Measurements from ENCODE around the gene DENND1B.

DNA sequence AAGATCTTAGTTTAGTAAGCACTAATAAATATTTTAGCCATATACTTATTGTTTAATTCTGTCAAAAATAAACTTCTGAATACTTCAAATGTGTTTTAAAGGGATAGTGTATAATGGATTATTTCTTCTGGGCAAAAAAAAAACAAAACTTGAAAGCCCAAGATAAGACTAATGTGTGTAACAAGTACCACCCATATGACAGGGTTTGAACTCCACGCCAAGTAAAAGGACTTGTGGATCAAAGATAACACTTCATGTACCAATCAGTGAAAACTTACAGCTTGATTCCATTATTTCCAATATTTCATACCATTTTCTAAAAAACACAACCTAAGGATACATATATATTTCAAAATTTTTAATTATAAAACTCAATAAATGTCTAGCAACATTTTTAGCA lies 59.5 kb downstream of the DENND1B start:
- TF ChIP-seq, protein P1, sequence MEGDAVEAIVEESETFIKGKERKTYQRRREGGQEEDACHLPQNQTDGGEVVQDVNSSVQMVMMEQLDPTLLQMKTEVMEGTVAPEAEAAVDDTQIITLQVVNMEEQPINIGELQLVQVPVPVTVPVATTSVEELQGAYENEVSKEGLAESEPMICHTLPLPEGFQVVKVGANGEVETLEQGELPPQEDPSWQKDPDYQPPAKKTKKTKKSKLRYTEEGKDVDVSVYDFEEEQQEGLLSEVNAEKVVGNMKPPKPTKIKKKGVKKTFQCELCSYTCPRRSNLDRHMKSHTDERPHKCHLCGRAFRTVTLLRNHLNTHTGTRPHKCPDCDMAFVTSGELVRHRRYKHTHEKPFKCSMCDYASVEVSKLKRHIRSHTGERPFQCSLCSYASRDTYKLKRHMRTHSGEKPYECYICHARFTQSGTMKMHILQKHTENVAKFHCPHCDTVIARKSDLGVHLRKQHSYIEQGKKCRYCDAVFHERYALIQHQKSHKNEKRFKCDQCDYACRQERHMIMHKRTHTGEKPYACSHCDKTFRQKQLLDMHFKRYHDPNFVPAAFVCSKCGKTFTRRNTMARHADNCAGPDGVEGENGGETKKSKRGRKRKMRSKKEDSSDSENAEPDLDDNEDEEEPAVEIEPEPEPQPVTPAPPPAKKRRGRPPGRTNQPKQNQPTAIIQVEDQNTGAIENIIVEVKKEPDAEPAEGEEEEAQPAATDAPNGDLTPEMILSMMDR (conservative IDR thresholded peaks at IDR 0.05 in 1 of 2, IDR thresholded peaks at IDR 0.05 in 1 of 2; ENCODE audit: low read depth in 1 of 2, low read length in 2 of 2): no peak
- TF ChIP-seq EZH2 (IDR thresholded peaks at IDR 0.05; ENCODE audit: low read length, missing control alignments): no peak

Data from fibroblast of lung (primary cell).